Esophagus muscularis mucosa (tissue), 4 donors: Measurements from ENCODE around the gene JADE2. TPM values are rescaled to one million over a fixed set of nuclear protein-coding genes. Genes with fewer than 3 reads are reported as not detected.
A peak's percentile ranks its signal among the peaks of the same experiment; 100 is the strongest.
"Not testable (repeated sequence)": the region's sequence is repeated elsewhere in the genome, so short reads cannot be mapped to it uniquely, and the experiment has no call there.

Source experiments
- DNase-seq: peaks from one replicate; pipeline ENCODE4 v3.0.0-alpha.2; 2017; ENCODE audit errors: extremely low spot score
- H3K27ac ChIP-seq, 4 donors: fragments of 200-600 bp; sonication (generic); replicated peaks in 1 of 4; 1 replicate in 3 of 4; 2 replicates in 1 of 4; pipeline ENCODE4 v1.5.1; 2016 to 2019; ENCODE audit warnings: mild to moderate bottlenecking in 1 of 4
- H3K27me3 ChIP-seq, 4 donors: fragments of 200-600 bp; sonication (generic); one replicate each; pipeline versions ENCODE4 v1.5.1 to v1.6.0; 2016 to 2019
- H3K36me3 ChIP-seq, 4 donors: fragments of 200-600 bp; sonication (generic); one replicate each; pipeline ENCODE4 v1.5.1; 2016 to 2019
- H3K4me1 ChIP-seq, 4 donors: fragments of 200-600 bp; sonication (generic); one replicate each; pipeline ENCODE4 v1.5.1; 2016 to 2019
- H3K4me3 ChIP-seq, 4 donors: fragments of 200-600 bp; sonication (generic); 1 replicate in 2 of 4; 2 replicates in 2 of 4; pipeline ENCODE4 v1.5.1; 2016 to 2019; ENCODE audit warnings: mild to moderate bottlenecking in 4 of 4, moderate library complexity in 1 of 4
- H3K9me3 ChIP-seq, 4 donors: fragments of 200-600 bp; sonication (generic); 1 replicate in 3 of 4; 2 replicates in 1 of 4; pipeline ENCODE4 v1.5.1; 2016 to 2019
- EP300 ChIP-seq: sonication (generic); formaldehyde crosslinking; IDR thresholded peaks from one replicate; pipeline ENCODE4 v1.6.1; 2017; ENCODE audit warnings: antibody characterized with exemption
- POLR2A ChIP-seq: fragments of 450-650 bp; IDR thresholded peaks from one replicate; pipeline ENCODE4 v1.6.1; 2017; ENCODE audit warnings: antibody characterized with exemption, moderate library complexity, mild to moderate bottlenecking, low read depth
- POLR2AphosphoS5 ChIP-seq, 2 donors: sonication (generic); formaldehyde crosslinking; IDR thresholded peaks; one replicate each; pipeline ENCODE4 v1.6.1; 2017; ENCODE audit warnings: antibody characterized with exemption in 2 of 2
- WGBS: methylation state at CpG from one replicate; pipeline ENCODE4 v1.1.5; 2018; 5-methylcytosine and 5-hydroxymethylcytosine counted together
- intact Hi-C: fragments of 100-400 bp; cut with DNase I; formaldehyde crosslinking; loops from one replicate; pipeline ENCODE4 v1.15.1; 2023
- total RNA-seq, 4 donors: library from RNA; depleted of rRNA; stranded (reverse); fragments of >200 nt; gene quantifications; one replicate each; pipeline versions ENCODE4 v1.1.0 to v1.2.1, GENCODE V29; 2016
- TF ChIP-seq, protein P1 (sequence below), 3 experiments: fragments of 200-600 bp in 2 of 3; fragments of 450-650 bp in 1 of 3; sonication (generic) in 2 of 3; IDR thresholded peaks; one replicate each; pipeline ENCODE4 v1.5.1; 2017 to 2019; ENCODE audit warnings: antibody characterized with exemption in 3 of 3, mild to moderate bottlenecking in 2 of 3, moderate library complexity in 1 of 3

JADE2 gene
- total RNA-seq, 4 donors from 2014 or later, result 55.5 to 95.5 (median 77.1) TPM

DNA sequence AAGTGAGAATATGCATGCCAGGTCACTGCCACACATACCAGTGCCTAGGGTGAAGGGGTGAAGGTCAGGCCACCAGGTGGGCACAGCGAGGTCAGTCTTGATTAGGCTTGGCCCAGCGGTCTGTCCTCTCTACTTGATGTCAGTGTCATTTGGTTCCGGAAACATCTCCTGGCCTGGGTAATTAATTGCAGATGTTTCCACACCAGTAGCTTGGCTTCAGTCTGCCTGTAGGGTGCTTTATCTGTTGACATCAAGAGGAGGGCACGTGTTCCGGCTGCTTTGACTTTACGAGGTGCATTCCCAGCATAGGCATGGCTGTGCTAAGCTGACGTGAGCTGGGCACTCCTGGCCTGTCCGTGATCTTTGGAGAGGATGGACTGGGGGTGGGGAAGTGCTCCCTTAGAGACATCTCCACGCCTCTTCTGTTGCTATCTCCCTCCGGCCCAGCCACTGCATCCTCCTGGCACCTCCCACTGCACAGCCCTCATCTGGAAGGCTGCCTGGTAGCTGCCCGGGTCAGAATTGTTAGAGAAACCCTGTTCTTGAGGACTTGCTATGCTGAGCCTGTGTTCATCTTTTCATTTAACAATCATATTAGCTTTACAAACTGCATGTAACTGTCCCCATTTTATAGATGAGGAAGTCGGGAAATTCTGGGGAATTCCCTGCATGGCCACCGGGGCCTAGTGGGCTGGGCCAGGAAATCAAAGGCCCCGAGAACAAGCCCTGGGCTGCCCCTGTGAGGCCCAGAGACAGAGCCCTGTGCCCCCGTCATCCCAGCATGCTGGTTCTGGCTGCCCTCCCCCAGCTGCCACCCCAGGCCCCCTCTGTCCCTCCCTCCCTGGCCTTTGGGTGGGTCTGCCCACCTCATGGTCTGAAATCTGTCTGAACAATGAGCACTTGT lies 29.1 kb downstream of the JADE2 start:
- DNase-seq, result no peak
- H3K4me3 ChIP-seq, result no peak overlapping the region
- no peaks in the 10 kb centered on the region for H3K27me3 ChIP-seq
- no peaks in the 10 kb centered on the region for H3K9me3 ChIP-seq
- H3K36me3 ChIP-seq, result peaks cover 0 to 72% (median 55%) of the 10 kb centered on the region in 4 donors
- peak overlapping the region; percentile 75 to 84 (median 78) for H3K27ac ChIP-seq
- intact Hi-C loops, result no loop called here
- H3K4me1 ChIP-seq, result peaks cover 63 to 71% (median 69%) of the 10 kb centered on the region in 4 donors
- TF ChIP-seq POLR2AphosphoS5 (IDR thresholded peaks at IDR 0.05), result peak; percentile 60 to 65
- TF ChIP-seq, protein P1, sequence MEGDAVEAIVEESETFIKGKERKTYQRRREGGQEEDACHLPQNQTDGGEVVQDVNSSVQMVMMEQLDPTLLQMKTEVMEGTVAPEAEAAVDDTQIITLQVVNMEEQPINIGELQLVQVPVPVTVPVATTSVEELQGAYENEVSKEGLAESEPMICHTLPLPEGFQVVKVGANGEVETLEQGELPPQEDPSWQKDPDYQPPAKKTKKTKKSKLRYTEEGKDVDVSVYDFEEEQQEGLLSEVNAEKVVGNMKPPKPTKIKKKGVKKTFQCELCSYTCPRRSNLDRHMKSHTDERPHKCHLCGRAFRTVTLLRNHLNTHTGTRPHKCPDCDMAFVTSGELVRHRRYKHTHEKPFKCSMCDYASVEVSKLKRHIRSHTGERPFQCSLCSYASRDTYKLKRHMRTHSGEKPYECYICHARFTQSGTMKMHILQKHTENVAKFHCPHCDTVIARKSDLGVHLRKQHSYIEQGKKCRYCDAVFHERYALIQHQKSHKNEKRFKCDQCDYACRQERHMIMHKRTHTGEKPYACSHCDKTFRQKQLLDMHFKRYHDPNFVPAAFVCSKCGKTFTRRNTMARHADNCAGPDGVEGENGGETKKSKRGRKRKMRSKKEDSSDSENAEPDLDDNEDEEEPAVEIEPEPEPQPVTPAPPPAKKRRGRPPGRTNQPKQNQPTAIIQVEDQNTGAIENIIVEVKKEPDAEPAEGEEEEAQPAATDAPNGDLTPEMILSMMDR (IDR thresholded peaks at IDR 0.05), result no peak
- 25% methylated on average over 12 of the region's 15 CpGs for whole genome bisulfite sequencing

DNA sequence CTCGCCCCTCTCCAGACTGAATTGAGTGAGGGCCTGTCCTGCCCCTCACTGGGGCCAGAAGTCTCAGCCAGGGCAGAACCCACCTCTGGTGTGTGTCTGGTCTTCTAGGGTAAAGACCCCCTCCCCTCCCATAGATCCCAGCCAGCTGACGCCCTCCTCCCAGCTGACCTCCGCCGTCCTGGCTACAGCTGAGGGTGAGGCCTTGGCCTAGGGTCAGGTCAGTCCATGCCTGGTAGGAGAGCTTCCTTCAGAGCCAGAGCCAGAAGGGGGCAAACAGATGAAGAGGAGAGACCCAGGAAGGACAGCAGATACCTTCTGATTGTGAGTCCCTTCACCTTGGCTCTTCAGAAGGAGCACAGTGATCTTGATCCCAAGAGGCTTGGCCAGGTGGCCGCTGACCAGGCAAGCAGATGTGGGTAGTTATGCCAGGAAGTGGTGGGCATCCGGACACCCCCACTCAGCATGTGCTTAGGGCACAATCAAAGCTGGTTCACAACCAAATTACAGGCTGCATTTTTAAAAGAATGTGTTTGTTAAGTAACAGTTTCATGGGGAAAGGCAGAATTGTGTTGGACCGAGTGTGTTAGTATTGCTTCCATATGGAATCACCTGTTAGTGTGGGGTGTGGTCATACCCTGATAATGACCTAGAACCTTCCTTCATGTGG lies 29.9 kb downstream of the JADE2 start:
- TF ChIP-seq EP300, result no peak
- TF ChIP-seq POLR2A, result no peak
- TF ChIP-seq, protein P1 (IDR thresholded peaks at IDR 0.05), result no peak
- TF ChIP-seq POLR2AphosphoS5 (IDR thresholded peaks at IDR 0.05), result no peak
- Histone ChIP-seq H3K27me3 (no peaks in the 10 kb centered on the region), H3K27ac (peak overlapping the region; percentile 75 to 84 (median 78)), H3K4me3 (no peak overlapping the region), H3K9me3 (no peaks in the 10 kb centered on the region), H3K36me3 (peaks cover 0 to 72% (median 62%) of the 10 kb centered on the region in 4 donors), H3K4me1 (peaks cover 63 to 70% (median 66%) of the 10 kb centered on the region in 4 donors)
- no peak for DNase-seq
- 74% methylated on average over 3 of the region's 7 CpGs for WGBS
- intact Hi-C loops, result no loop called here

DNA sequence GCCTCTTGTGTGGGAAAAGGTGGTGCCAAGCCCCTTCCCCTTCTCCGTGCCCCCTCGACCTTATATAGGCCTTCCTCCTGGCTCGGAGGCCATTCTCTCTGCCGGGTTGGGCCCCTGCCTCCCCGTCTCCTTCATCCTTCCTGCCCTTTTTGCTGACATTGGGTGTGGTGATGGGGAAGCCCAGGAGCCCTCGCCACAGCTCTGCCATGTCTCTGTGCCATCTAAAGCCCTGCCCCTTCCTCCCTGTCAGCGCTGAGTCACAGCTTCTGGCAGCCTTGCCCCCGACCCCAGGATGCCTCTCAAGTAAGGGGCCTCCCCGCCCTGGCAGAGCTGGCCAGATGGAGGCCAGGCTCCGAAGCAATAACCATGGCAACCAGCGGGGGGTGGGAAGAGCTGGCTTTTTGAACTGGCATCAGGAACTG lies 30.4 kb downstream of the JADE2 start:
- TF ChIP-seq EP300 (no peak), POLR2AphosphoS5 (IDR thresholded peaks at IDR 0.05) (peak in 1 of 2 donors; percentile 34)
- TF ChIP-seq, protein P1 (IDR thresholded peaks at IDR 0.05), result no peak
- Histone ChIP-seq H3K27me3 (no peaks in the 10 kb centered on the region), H3K27ac (peak overlapping the region; percentile 75 to 84 (median 78)), H3K36me3 (peaks cover 5 to 72% (median 67%) of the 10 kb centered on the region in 4 donors), H3K9me3 (no peaks in the 10 kb centered on the region), H3K4me1 (peaks cover 58 to 70% (median 61%) of the 10 kb centered on the region in 4 donors), H3K4me3 (no peak overlapping the region)
- intact Hi-C loops, result no loop called here
- 53% methylated on average over 8 of the region's 11 CpGs for WGBS
- no peak for DNase-seq

DNA sequence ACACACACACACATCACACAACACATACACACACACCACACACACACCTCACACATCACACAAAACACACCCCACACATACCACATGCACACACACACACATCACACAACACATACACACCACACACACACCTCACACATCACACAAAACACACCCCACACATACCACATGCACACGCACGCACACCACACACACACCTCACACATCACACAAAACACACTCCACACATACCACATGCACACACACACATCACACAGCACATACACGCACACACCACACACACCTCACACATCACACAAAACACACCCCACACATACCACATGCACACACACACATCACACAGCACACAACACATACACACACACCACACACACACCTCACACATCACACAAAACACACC lies 31.1 kb downstream of the JADE2 start:
- peaks cover 12 to 75% (median 72%) of the 10 kb centered on the region in 4 donors for H3K36me3 ChIP-seq
- intact Hi-C loops, H3K27me3 ChIP-seq, DNase-seq, H3K4me3 ChIP-seq, H3K9me3 ChIP-seq, H3K27ac ChIP-seq: not testable (repeated sequence)
- peaks cover 58 to 73% (median 60%) of the 10 kb centered on the region in 4 donors for H3K4me1 ChIP-seq
- WGBS, result 95% methylated on average over 3 of the region's 3 CpGs

DNA sequence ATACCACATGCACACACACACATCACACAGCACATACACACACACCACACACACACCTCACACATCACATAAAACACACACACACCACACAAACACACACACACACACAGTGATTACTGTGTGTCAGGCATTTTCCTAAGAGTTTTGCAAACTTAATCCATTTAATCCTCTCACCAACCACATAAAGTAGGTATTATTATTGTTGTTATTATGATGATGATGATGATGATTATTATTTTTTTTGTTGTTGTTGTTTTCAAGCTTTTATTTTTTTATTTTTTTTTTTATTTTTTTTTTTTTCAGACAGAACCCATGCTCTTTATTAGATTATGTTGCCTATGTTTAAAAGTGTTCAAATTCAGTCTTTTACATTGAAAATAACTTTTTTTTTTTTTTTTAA lies 31.5 kb downstream of the JADE2 start:
- Histone ChIP-seq H3K36me3 (peaks cover 16 to 75% (median 72%) of the 10 kb centered on the region in 4 donors), H3K4me3 (no peak overlapping the region), H3K27me3 (no peaks in the 10 kb centered on the region), H3K27ac (no peak overlapping the region), H3K4me1 (peaks cover 54 to 73% (median 60%) of the 10 kb centered on the region in 4 donors), H3K9me3 (no peaks in the 10 kb centered on the region)
- intact Hi-C loops, result no loop called here
- no peak for TF ChIP-seq POLR2AphosphoS5 (IDR thresholded peaks at IDR 0.05)
- no peak for TF ChIP-seq POLR2A
- no peak for TF ChIP-seq EP300
- TF ChIP-seq, protein P1 (IDR thresholded peaks at IDR 0.05), result no peak
- no peak for DNase-seq
